ENCODE measurements around the gene UBE2D2.

The UBE2D2 gene

DNA sequence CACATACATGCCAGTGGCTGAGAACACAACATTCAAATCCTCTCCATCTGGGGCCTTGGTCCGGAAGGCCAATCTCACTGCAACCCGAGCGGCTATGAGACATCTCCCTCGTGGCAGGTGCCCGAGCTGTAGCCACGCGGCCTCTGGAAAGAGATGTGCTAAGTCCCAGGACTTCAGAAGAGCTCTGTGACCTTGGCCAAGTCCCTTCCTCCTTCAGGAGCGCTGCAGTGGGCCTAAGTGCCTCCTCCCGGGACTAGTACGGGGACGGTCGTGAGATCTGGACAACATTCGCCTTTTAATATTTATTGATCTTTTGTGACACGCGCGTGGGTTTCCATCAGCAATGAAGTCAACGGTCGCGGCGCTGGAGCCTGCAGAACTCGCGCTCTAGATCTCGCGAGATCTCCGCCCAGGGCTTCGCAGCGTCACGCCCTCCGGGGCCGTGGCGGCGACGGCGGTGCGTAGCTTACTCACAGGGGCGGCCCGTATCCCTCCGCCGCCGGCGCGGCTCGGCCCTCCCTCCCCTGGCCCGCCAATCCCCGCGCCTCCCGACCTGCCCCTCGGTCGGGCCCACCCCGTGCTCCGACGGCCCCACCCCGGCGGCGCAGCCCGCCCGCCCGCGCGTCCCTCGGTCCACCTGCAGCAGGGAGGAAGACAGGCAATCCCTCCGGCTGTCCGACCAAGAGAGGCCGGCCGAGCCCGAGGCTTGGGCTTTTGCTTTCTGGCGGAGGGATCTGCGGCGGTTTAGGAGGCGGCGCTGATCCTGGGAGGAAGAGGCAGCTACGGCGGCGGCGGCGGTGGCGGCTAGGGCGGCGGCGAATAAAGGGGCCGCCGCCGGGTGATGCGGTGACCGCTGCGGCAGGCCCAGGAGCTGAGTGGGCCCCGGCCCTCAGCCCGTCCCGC, at the start of gene UBE2D2:
TSS of gene UBE2D2 (plus strand) at position 588 of the 903 bp plus-strand sequence. CDS start 453 bp downstream, outside the sequence.
- TF ChIP-seq CEBPB (IDR thresholded peaks at IDR 0.05) (no peak), EP300 (IDR thresholded peaks at IDR 0.05; ENCODE audit: borderline replicate concordance) (peak; percentile 18; the same call in 1 of the 2 replicates), ZBTB7A (IDR thresholded peaks at IDR 0.05; ENCODE audit: low read depth) (0 out of 2 replicates have a peak, but pooled peaks have one; percentile 0), TCF12 (IDR thresholded peaks at IDR 0.05; ENCODE audit: low read depth) (peak; percentile 2; the same call in 1 of the 2 replicates), TAF1 (IDR thresholded peaks at IDR 0.05; ENCODE audit: low read depth) (peak; percentile 72), FOXM1 (IDR thresholded peaks at IDR 0.05; ENCODE audit: borderline replicate concordance, low read depth) (no peak), TEAD4 (IDR thresholded peaks at IDR 0.05) (no peak), EGR1 (IDR thresholded peaks at IDR 0.05) (no peak), CREB1 (IDR thresholded peaks at IDR 0.05; ENCODE audit: low read depth) (peak; percentile 8; the same call in 1 of the 2 replicates), YY1 (IDR thresholded peaks at IDR 0.05; ENCODE audit: low read depth) (peak; percentile 29)
- TF ChIP-seq, protein P1, sequence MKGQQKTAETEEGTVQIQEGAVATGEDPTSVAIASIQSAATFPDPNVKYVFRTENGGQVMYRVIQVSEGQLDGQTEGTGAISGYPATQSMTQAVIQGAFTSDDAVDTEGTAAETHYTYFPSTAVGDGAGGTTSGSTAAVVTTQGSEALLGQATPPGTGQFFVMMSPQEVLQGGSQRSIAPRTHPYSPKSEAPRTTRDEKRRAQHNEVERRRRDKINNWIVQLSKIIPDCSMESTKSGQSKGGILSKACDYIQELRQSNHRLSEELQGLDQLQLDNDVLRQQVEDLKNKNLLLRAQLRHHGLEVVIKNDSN (IDR thresholded peaks at IDR 0.05): peak; percentile 31
- TF ChIP-seq, protein P2, sequence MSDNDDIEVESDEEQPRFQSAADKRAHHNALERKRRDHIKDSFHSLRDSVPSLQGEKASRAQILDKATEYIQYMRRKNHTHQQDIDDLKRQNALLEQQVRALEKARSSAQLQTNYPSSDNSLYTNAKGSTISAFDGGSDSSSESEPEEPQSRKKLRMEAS (IDR thresholded peaks at IDR 0.05): peak; percentile 94

DNA sequence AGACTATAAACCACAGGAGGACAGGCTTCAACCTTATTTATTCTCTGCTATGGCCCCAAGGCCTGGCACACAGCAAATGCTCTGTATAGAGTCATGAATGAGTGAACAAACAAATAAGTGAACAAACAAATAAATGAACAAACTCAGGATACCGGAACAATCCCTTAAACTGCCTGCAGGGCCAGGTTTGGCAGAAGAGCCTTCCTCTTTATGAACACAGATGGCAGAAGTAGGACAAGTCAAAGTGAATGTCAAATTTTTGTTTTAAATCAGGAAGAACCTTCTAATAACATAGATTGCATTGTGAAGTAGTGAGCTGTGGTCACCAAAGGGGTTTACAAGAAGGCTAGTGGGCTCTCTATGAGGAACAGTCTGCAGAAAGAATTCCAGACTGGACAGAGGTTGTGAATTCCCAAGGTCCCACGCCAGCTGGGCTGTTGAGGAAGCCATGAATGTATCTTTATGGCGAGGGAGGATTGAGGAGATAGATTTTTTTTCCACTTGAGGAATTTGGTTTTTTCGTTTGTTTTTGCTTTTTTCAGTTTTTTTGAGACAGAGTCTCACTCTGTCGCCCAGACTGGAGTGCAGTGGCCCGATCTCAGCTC, 48.3 kb upstream of the UBE2D2 start:
- TF ChIP-seq NFIC (IDR thresholded peaks at IDR 0.05) (no peak), TCF12 (IDR thresholded peaks at IDR 0.05; ENCODE audit: low read depth) (no peak), EP300 (IDR thresholded peaks at IDR 0.05; ENCODE audit: borderline replicate concordance) (no peak), TEAD4 (IDR thresholded peaks at IDR 0.05) (no peak), RAD21 (IDR thresholded peaks at IDR 0.05; ENCODE audit: low read depth) (no peak)
- TF ChIP-seq, protein P1 (IDR thresholded peaks at IDR 0.05): no peak
- TF ChIP-seq, protein P3, sequence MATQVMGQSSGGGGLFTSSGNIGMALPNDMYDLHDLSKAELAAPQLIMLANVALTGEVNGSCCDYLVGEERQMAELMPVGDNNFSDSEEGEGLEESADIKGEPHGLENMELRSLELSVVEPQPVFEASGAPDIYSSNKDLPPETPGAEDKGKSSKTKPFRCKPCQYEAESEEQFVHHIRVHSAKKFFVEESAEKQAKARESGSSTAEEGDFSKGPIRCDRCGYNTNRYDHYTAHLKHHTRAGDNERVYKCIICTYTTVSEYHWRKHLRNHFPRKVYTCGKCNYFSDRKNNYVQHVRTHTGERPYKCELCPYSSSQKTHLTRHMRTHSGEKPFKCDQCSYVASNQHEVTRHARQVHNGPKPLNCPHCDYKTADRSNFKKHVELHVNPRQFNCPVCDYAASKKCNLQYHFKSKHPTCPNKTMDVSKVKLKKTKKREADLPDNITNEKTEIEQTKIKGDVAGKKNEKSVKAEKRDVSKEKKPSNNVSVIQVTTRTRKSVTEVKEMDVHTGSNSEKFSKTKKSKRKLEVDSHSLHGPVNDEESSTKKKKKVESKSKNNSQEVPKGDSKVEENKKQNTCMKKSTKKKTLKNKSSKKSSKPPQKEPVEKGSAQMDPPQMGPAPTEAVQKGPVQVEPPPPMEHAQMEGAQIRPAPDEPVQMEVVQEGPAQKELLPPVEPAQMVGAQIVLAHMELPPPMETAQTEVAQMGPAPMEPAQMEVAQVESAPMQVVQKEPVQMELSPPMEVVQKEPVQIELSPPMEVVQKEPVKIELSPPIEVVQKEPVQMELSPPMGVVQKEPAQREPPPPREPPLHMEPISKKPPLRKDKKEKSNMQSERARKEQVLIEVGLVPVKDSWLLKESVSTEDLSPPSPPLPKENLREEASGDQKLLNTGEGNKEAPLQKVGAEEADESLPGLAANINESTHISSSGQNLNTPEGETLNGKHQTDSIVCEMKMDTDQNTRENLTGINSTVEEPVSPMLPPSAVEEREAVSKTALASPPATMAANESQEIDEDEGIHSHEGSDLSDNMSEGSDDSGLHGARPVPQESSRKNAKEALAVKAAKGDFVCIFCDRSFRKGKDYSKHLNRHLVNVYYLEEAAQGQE (IDR thresholded peaks at IDR 0.05; ENCODE audit: low read depth): no peak
- TF ChIP-seq, protein P2 (IDR thresholded peaks at IDR 0.05): no peak

DNA sequence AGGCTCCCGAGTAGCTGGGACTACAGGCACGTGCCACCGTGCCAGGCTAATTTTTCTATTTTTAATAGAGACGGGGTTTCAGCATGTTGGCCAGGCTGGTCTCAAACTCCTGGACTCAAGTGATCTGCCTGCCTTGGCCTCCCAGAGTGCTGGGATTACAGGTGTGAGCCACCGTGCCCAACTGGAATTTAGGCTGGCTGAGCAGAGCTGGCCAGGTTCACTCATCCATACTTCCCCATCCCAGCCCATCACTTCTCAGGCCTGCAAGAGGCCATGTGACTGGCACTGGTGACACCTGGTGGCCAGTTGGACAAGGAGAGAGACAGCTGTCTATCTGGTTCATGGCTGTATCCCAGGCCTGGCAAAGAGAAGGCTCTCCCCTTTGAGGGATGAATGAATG, 47.7 kb upstream of the UBE2D2 start:
- TF ChIP-seq, protein P2 (IDR thresholded peaks at IDR 0.05): peak; percentile 84
- peak; percentile 33 for TF ChIP-seq TCF12 (IDR thresholded peaks at IDR 0.05; ENCODE audit: low read depth)
- peak; percentile 36; the same call in 1 of the 2 replicates for TF ChIP-seq TEAD4 (IDR thresholded peaks at IDR 0.05)
- TF ChIP-seq, protein P1 (IDR thresholded peaks at IDR 0.05): peak; percentile 88
- TF ChIP-seq RAD21 (IDR thresholded peaks at IDR 0.05; ENCODE audit: low read depth): peak; percentile 98

DNA sequence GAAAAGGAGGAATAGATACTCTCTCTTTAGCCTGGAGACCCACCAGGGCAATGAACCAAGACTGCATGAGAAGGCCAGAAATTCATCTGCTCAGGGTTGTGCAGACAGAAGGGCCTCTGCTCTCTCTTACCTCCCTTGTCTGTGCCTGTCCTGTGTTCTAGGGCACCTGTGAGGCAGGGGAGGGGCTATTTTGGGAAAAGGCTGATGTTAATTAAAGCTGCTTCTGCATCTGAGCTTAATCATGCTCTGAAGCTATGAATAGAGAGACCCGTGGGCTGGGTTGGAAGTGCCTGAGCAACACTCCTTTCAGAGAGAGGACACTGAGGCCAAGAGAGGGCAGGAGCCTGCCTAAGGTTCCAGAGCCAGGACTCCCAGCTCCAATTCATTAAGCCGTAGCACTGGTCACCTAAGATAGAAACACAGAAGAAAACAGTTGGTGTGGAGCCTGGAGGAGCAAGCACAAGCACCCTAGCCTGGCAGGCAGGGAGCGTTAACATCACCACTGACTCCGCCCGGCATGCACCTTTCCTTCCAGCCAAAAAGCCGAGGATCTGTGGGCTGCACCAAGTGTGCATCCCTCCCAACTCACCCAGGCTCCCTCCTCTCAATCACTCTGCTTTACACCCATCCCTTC, 47.2 kb upstream of the UBE2D2 start:
- TF ChIP-seq CEBPB (IDR thresholded peaks at IDR 0.05) (no peak), RAD21 (IDR thresholded peaks at IDR 0.05; ENCODE audit: low read depth) (no peak), TAF1 (IDR thresholded peaks at IDR 0.05; ENCODE audit: low read depth) (no peak), ZBTB7A (IDR thresholded peaks at IDR 0.05; ENCODE audit: low read depth) (no peak), NFIC (IDR thresholded peaks at IDR 0.05) (no peak), TEAD4 (IDR thresholded peaks at IDR 0.05) (no peak), EP300 (IDR thresholded peaks at IDR 0.05; ENCODE audit: borderline replicate concordance) (no peak), TCF12 (IDR thresholded peaks at IDR 0.05; ENCODE audit: low read depth) (no peak)
- TF ChIP-seq, protein P2 (IDR thresholded peaks at IDR 0.05): no peak
- TF ChIP-seq, protein P3 (IDR thresholded peaks at IDR 0.05; ENCODE audit: low read depth): no peak
- TF ChIP-seq, protein P1 (IDR thresholded peaks at IDR 0.05): no peak
